Chondrocyte (in vitro differentiated cells): ENCODE data around the gene AGBL1. TPM values are rescaled to one million over a fixed set of nuclear protein-coding genes. Genes with fewer than 3 reads are reported as not detected.

Experiments used
- DNase-seq: peaks from one replicate; pipeline ENCODE4 v3.0.0; 2021; ENCODE audit warnings: mixed read lengths, low spot score
- H3K27ac Mint-ChIP-seq: one replicate; pipeline ENCODE4 v1.8.0; 2021; ENCODE audit warnings: mild to moderate bottlenecking, moderate library complexity, mixed read lengths; ENCODE audit not compliant: unreplicated experiment
- H3K27me3 Mint-ChIP-seq: 2 replicates; pipeline ENCODE4 v1.8.0; 2021; ENCODE audit warnings: low read depth, mixed read lengths
- H3K36me3 Mint-ChIP-seq: 2 replicates; pipeline ENCODE4 v1.8.0; 2021; ENCODE audit warnings: low read depth, mixed read lengths
- H3K4me1 Mint-ChIP-seq: 2 replicates; pipeline ENCODE4 v1.8.0; 2021; ENCODE audit warnings: low read depth, mild to moderate bottlenecking, mixed read lengths
- H3K4me3 Mint-ChIP-seq: one replicate; pipeline ENCODE4 v1.8.0; 2021; ENCODE audit warnings: mild to moderate bottlenecking, moderate library complexity, mixed read lengths; ENCODE audit not compliant: unreplicated experiment
- H3K9me3 Mint-ChIP-seq: 2 replicates; pipeline ENCODE4 v1.8.0; 2021; ENCODE audit warnings: low read depth, mixed read lengths
- total RNA-seq: library from RNA; stranded (reverse); gene quantifications from 3 replicates; pipeline ENCODE4 v1.2.1, GENCODE V29; 2021
- TF ChIP-seq, protein P1 (sequence below): fragments of 200-600 bp; sonication (generic); IDR thresholded peaks from 2 replicates; pipeline ENCODE4 v1.5.0; 2021; ENCODE audit warnings: antibody characterized with exemption, mild to moderate bottlenecking, moderate library complexity

AGBL1 gene
- total RNA-seq, 1 donor from 2014 or later: not detected

DNA sequence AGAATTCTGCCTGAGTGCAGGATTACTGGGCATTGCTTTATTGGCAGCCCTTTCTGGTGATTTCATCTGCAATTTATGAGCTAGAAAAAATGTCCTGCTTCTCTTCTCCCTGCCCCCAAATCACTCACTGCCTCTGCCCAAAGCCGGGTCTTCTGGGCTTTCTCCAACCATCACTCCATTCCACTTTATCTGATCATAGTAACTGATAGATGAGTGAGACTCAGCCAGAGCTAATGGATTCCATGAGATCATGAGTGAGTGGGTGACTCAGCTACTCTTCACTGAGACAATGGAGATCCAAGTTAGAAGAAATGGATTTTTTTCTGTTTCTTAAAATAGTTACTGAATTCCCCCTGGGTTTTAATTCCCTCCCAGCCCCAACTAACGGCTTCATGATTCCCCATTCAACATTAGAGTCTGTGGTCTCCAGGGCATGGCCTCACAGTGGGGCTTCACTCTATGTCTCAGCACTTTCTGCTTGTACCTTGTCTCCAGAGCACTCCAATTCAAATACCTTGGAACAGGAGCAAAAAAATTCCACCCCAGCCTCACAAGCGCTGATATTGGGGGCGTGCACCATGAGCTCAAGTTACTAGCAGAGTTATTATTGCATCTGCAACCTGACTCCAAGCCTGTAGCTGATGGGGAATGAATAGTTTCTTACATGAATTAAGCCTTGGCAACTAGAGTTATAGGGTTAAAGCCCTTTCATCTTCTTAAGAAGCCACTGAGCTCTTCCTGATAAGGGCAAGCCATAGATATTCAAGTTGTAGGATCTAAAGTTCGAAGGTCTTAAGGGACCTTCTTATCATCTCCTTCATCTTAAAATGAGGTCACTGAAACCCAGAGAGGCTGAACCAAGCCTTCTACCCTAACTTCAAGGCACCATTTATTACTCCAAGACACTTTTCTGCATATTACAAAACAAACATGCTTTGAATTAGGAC is 85.9 kb downstream of the AGBL1 start:
- H3K36me3 Mint-ChIP-seq: no peaks in the 10 kb centered on the region
- no peak overlapping the region for H3K4me3 Mint-ChIP-seq
- no peaks in the 10 kb centered on the region for H3K27me3 Mint-ChIP-seq
- no peak overlapping the region for H3K27ac Mint-ChIP-seq
- DNase-seq: no peak
- TF ChIP-seq, protein P1, sequence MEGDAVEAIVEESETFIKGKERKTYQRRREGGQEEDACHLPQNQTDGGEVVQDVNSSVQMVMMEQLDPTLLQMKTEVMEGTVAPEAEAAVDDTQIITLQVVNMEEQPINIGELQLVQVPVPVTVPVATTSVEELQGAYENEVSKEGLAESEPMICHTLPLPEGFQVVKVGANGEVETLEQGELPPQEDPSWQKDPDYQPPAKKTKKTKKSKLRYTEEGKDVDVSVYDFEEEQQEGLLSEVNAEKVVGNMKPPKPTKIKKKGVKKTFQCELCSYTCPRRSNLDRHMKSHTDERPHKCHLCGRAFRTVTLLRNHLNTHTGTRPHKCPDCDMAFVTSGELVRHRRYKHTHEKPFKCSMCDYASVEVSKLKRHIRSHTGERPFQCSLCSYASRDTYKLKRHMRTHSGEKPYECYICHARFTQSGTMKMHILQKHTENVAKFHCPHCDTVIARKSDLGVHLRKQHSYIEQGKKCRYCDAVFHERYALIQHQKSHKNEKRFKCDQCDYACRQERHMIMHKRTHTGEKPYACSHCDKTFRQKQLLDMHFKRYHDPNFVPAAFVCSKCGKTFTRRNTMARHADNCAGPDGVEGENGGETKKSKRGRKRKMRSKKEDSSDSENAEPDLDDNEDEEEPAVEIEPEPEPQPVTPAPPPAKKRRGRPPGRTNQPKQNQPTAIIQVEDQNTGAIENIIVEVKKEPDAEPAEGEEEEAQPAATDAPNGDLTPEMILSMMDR: no peak
- peaks cover 9% of the 10 kb centered on the region for H3K9me3 Mint-ChIP-seq
- no peaks in the 10 kb centered on the region for H3K4me1 Mint-ChIP-seq

- H3K9me3 Mint-ChIP-seq: no peaks in the 10 kb centered on the region
- TF ChIP-seq, protein P1: no peak
- H3K27ac Mint-ChIP-seq: no peak overlapping the region
- no peaks in the 10 kb centered on the region for H3K27me3 Mint-ChIP-seq
- H3K4me1 Mint-ChIP-seq: no peaks in the 10 kb centered on the region
- DNase-seq: no peak
- H3K36me3 Mint-ChIP-seq: no peaks in the 10 kb centered on the region
- H3K4me3 Mint-ChIP-seq: no peak overlapping the region
These were observed 88.2 kb downstream of the AGBL1 start for GRCh38 chr15:86167841-86168240.

DNA sequence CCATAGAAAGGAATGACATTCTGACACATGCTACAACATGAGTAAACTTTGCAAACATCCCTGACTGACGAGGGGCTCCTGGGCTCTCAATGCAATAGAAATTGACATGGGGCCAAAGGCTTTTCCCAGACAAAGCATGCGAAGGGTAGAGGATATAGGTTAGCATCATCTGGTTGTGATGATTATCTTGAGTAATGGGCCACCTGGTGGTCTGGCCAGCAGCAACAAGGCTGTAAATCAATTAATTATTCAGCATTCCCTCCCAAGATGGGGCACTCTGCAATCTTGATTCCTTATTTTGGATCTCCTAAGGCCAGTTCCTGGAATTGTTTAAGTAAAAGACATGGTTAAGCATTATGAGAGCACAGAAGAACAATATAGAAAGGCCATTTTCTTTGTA is 99.2 kb downstream of the AGBL1 start:
- H3K4me3 Mint-ChIP-seq: no peak overlapping the region
- H3K27me3 Mint-ChIP-seq: peaks cover 2% of the 10 kb centered on the region
- peaks cover 9% of the 10 kb centered on the region for H3K9me3 Mint-ChIP-seq
- no peaks in the 10 kb centered on the region for H3K4me1 Mint-ChIP-seq
- no peak for DNase-seq
- H3K36me3 Mint-ChIP-seq: no peaks in the 10 kb centered on the region
- TF ChIP-seq, protein P1: peak; percentile 17
- no peak overlapping the region for H3K27ac Mint-ChIP-seq

GRCh38 chr15:86183596-86184491 is 104.2 kb downstream of the AGBL1 start:
- no peak overlapping the region for H3K27ac Mint-ChIP-seq
- no peaks in the 10 kb centered on the region for H3K4me1 Mint-ChIP-seq
- no peaks in the 10 kb centered on the region for H3K9me3 Mint-ChIP-seq
- no peak for DNase-seq
- H3K27me3 Mint-ChIP-seq: peaks cover 2% of the 10 kb centered on the region
- TF ChIP-seq, protein P1: no peak
- H3K4me3 Mint-ChIP-seq: no peak overlapping the region
- no peaks in the 10 kb centered on the region for H3K36me3 Mint-ChIP-seq
